Endothelial cell of umbilical vein (primary cell): Measurements from ENCODE around the gene FSTL1. TPM values are rescaled to one million over a fixed set of nuclear protein-coding genes. Genes with fewer than 3 reads are reported as not detected.

Experiments
- BruUV-seq: library from RNA; stranded (reverse); fragments of 400-500 nt; replicated peaks from 2 replicates; lab custom pipeline; 2021; lab: Mats Ljungman, UMichigan
- CTCF ChIA-PET: fragments of 300-600, 350-600 bp; sonication (Branson Sonifier 250); formaldehyde crosslinking; loops from one replicate; lab custom pipeline; 2021; ENCODE audit warnings: antibody characterized with exemption, inconsistent platforms; lab: Charles Lee
- POLR2A ChIA-PET: fragments of 300-600, 350-600 bp; sonication (Branson Sonifier 250); formaldehyde crosslinking; loops from one replicate; lab custom pipeline; 2021; ENCODE audit warnings: antibody characterized with exemption, inconsistent platforms; lab: Charles Lee
- DNase-seq: peaks from one replicate; pipeline ENCODE4 v3.0.0-alpha.2; 2011; ENCODE audit warnings: low read depth, low spot score
- FAIRE-seq: peaks from 2 replicates; lab custom pipeline; 2011; peaks lifted over from hg19 to GRCh38; lab: Jason Lieb, UNC
- H2AFZ ChIP-seq: 2 replicates; pipeline ENCODE4 v1.6.0; 2012; ENCODE audit warnings: low read depth, low read length, control low read depth, inconsistent platforms
- H3K27ac ChIP-seq: 2 replicates; pipeline ENCODE4 v1.5.1; 2011; ENCODE audit warnings: low read depth, mild to moderate bottlenecking, control low read depth, low read length, moderate library complexity; ENCODE audit not compliant: insufficient read depth
- H3K27me3 ChIP-seq, 2 experiments: 2 replicates each; pipeline versions ENCODE4 v1.6.0 to v1.6.1; 2011; ENCODE audit warnings: low read length in 2 of 2, mixed read lengths in 1 of 2; ENCODE audit not compliant: control insufficient read depth in 2 of 2, insufficient read depth in 2 of 2
- H3K36me3 ChIP-seq, 2 experiments: 2 replicates in 1 of 2; 3 replicates in 1 of 2; pipeline ENCODE4 v1.5.1; 2011; ENCODE audit warnings: low read length in 2 of 2, mild to moderate bottlenecking in 1 of 2, moderate library complexity in 1 of 2; ENCODE audit not compliant: control insufficient read depth in 2 of 2, insufficient read depth in 2 of 2; ENCODE audit errors: extremely low read depth in 1 of 2
- H3K4me1 ChIP-seq: 3 replicates; pipeline ENCODE4 v1.5.1; 2011; ENCODE audit warnings: mild to moderate bottlenecking, low read length; ENCODE audit not compliant: control insufficient read depth, insufficient read depth; ENCODE audit errors: extremely low read depth
- H3K4me2 ChIP-seq: 2 replicates; pipeline ENCODE4 v1.6.1; 2011; ENCODE audit warnings: low read length, control low read depth, mixed read lengths; ENCODE audit not compliant: insufficient read depth
- H3K4me3 ChIP-seq, 3 experiments: fragments of 200-600 bp in 1 of 3; sonication (generic), shearing (Covaris generic) in 1 of 3; replicated peaks in 1 of 3; 2 replicates each; pipeline ENCODE4 v1.5.1; 2011 to 2016; ENCODE audit warnings: control low read depth in 3 of 3, low read length in 3 of 3, mild to moderate bottlenecking in 2 of 3, inconsistent platforms in 1 of 3, low read depth in 1 of 3, moderate library complexity in 1 of 3; ENCODE audit not compliant: insufficient read depth in 1 of 3
- H3K79me2 ChIP-seq: 2 replicates; pipeline ENCODE4 v1.6.0; 2012; ENCODE audit warnings: low read length, inconsistent platforms; ENCODE audit not compliant: control insufficient read depth, insufficient read depth
- H3K9ac ChIP-seq: replicated peaks from 2 replicates; pipeline ENCODE3; 2011; ENCODE audit warnings: low read length, control low read depth; ENCODE audit not compliant: insufficient read depth; ENCODE audit errors: extremely low read depth
- H3K9me1 ChIP-seq: replicated peaks from 3 replicates; pipeline ENCODE4 v1.6.0; 2011; ENCODE audit warnings: mild to moderate bottlenecking, low read length; ENCODE audit not compliant: control insufficient read depth, insufficient read depth; ENCODE audit errors: extremely low read depth
- H3K9me3 ChIP-seq: replicated peaks from 2 replicates; pipeline ENCODE4 v1.5.1; 2012; ENCODE audit warnings: low read length, inconsistent platforms; ENCODE audit not compliant: control insufficient read depth, insufficient read depth
- H4K20me1 ChIP-seq: replicated peaks from 2 replicates; pipeline ENCODE3; 2011; ENCODE audit warnings: mild to moderate bottlenecking, low read length; ENCODE audit not compliant: control insufficient read depth, insufficient read depth; ENCODE audit errors: extremely low read depth
- CTCF ChIP-seq, 2 donors: IDR thresholded peaks; 1 replicate in 1 of 2; 2 replicates in 1 of 2; pipeline ENCODE4 v1.5.1; 2011; ENCODE audit warnings: low read length in 2 of 2, mild to moderate bottlenecking in 2 of 2, moderate library complexity in 2 of 2, control low read depth in 1 of 2, inconsistent platforms in 1 of 2, low read depth in 1 of 2; ENCODE audit not compliant: insufficient read depth in 1 of 2; ENCODE audit errors: extremely low read depth in 1 of 2
- EZH2 ChIP-seq: IDR thresholded peaks from 2 replicates; pipeline ENCODE4 v1.6.1; 2012; ENCODE audit warnings: borderline replicate concordance, low read depth, mild to moderate bottlenecking, moderate library complexity, low read length, inconsistent platforms; ENCODE audit not compliant: severe bottlenecking
- FOS ChIP-seq: IDR thresholded peaks from 2 replicates; pipeline ENCODE4 v1.6.1; 2011; ENCODE audit warnings: mild to moderate bottlenecking, low read length, moderate library complexity, borderline replicate concordance; ENCODE audit not compliant: insufficient read depth
- GATA2 ChIP-seq: IDR thresholded peaks from 2 replicates; pipeline ENCODE4 v1.7.0; 2011; ENCODE audit warnings: low read depth, mild to moderate bottlenecking, moderate library complexity, mixed read lengths, low read length; ENCODE audit not compliant: insufficient read length, insufficient read depth
- JUN ChIP-seq: IDR thresholded peaks from 2 replicates; pipeline ENCODE4 v1.6.1; 2011; ENCODE audit warnings: borderline replicate concordance, low read depth; ENCODE audit not compliant: insufficient read length, insufficient read depth
- MAX ChIP-seq: IDR thresholded peaks from 2 replicates; pipeline ENCODE4 v1.6.1; 2011; ENCODE audit not compliant: insufficient read depth, insufficient read length
- MYC ChIP-seq: IDR thresholded peaks from one replicate; pipeline ENCODE4 v1.6.1; 2011; ENCODE audit warnings: mild to moderate bottlenecking, low read depth, low read length
- POLR2A ChIP-seq: IDR thresholded peaks from 2 replicates; pipeline ENCODE4 v1.6.1; 2012; ENCODE audit warnings: low read depth, mild to moderate bottlenecking, control low read depth, low read length
- POLR2AphosphoS5 ChIP-seq: IDR thresholded peaks from 2 replicates; pipeline ENCODE4 v1.6.1; 2012; ENCODE audit warnings: low read depth, mild to moderate bottlenecking, control low read depth, low read length, moderate library complexity; ENCODE audit not compliant: insufficient read depth
- dilution Hi-C: fragments of 300-500 bp; cut with MboI; formaldehyde crosslinking; loops from one replicate; pipeline ENCODE4 v1.15.0; 2019; ENCODE audit warnings: low sequenced_read_pairs; ENCODE audit not compliant: extremely low pct_ligation_motif_present
- intact Hi-C: fragments of 100-400 bp; cut with micrococcal nuclease; formaldehyde crosslinking; loops from one replicate; pipeline ENCODE4 v1.10.0; 2022
- polyA plus RNA-seq, 4 experiments: library from polyadenylated mRNA; depleted of rRNA in 3 of 4; stranded (reverse) in 3 of 4; unstranded in 1 of 4; fragments of >200 nt; gene quantifications; 2 replicates each; pipeline versions ENCODE4 v1.2.1 to v1.2.3, GENCODE V29; 2011 to 2012; ENCODE audit warnings: missing spikeins in 1 of 4
- total RNA-seq: library from RNA; stranded (reverse); gene quantifications from 2 replicates; pipeline ENCODE4 v1.2.3, GENCODE V29; 2021

Gene FSTL1
- total and polyA plus RNA-seq, 2 donors (not counting 3 experiments of a cell fraction or from before 2014, with no cell fraction given), result 235 to 562 TPM

DNA sequence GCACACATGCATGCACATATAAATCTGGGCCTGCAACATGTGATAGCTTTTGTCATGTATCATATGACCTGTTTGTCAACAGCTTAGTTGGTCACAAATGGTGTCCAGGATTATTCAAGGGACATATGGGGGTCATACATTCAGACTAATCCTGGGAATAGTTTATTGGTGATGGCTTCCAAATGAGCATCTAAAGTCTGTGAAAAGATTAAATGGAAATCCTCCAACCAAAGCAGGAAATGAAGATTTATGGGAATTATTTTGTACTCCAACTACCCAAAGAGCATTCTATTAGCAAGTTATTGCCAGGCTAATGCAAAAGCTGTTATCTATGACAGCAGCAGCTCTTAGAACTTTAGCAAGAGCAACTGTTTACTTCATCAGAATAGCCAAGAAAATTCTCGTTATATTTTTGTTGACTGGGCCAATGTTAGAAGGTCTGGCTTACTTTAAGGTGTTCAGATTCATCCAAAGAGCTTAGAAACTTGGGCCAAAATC lies 7.1 kb downstream of the FSTL1 start:
- no peaks in the 10 kb centered on the region for H3K9me1 ChIP-seq
- H3K4me2 ChIP-seq, result no peak overlapping the region
- no peaks in the 10 kb centered on the region for H3K27me3 ChIP-seq
- ChIA-PET CTCF (interaction anchor here (0.6 to 24.8 kb wide), 16 partner anchors 8 to 338 kb away, joined by 3 to 367 read pairs (median 5); partner anchors contain the start of gene FSTL1), POLR2A (interaction anchor here (1.2 kb wide), 1 partner anchor 26 kb away, joined by 3 read pairs; no protein-coding TSS in a partner anchor)
- no peak for DNase-seq
- FAIRE-seq, result no peak
- no peak overlapping the region for H3K4me3 ChIP-seq
- peaks cover 4 to 5% of the 10 kb centered on the region in 2 experiments for H3K36me3 ChIP-seq
- TF ChIP-seq FOS, result no peak
- H2AFZ ChIP-seq, result no peak overlapping the region
- no TSS peak for BruUV-seq
- intact Hi-C loops, result no loop called here
- dilution Hi-C loops, result no loop called here
- peaks cover 52% of the 10 kb centered on the region for H3K4me1 ChIP-seq
- no peak overlapping the region for H3K27ac ChIP-seq
- no peaks in the 10 kb centered on the region for H3K9me3 ChIP-seq
- peaks cover 81% of the 10 kb centered on the region for H3K79me2 ChIP-seq
- H3K9ac ChIP-seq, result no peak overlapping the region
- no peaks in the 10 kb centered on the region for H4K20me1 ChIP-seq

- H3K9ac ChIP-seq, result no peak overlapping the region
- H3K27ac ChIP-seq, result no peak overlapping the region
- H3K36me3 ChIP-seq, result peaks cover 4 to 9% of the 10 kb centered on the region in 2 experiments
- FAIRE-seq (peak; percentile 61), DNase-seq (no peak)
- no peak for TF ChIP-seq FOS
- no peak for TF ChIP-seq EZH2
- TF ChIP-seq GATA2, result no peak
- no peak for TF ChIP-seq CTCF (IDR thresholded peaks at IDR 0.05; ENCODE audit: extremely low read depth in 1 of 2, insufficient read depth in 1 of 2, low read depth in 1 of 2, low read length in 2 of 2)
- TF ChIP-seq POLR2AphosphoS5, result no peak
- no peak for TF ChIP-seq MAX
- no peak for TF ChIP-seq POLR2A
- no peak for TF ChIP-seq MYC
- TF ChIP-seq JUN, result no peak
- no peak overlapping the region for H3K4me2 ChIP-seq
- intact Hi-C loops, result no loop called here
- H3K4me3 ChIP-seq, result no peak overlapping the region
- no peaks in the 10 kb centered on the region for H3K9me1 ChIP-seq
- H3K4me1 ChIP-seq, result peaks cover 53% of the 10 kb centered on the region
- dilution Hi-C loops, result no loop called here
- H3K27me3 ChIP-seq, result no peaks in the 10 kb centered on the region
- POLR2A ChIA-PET, result interaction anchor here (1.2 kb wide), 1 partner anchor 26 kb away, joined by 3 read pairs; no protein-coding TSS in a partner anchor
- peaks cover 81% of the 10 kb centered on the region for H3K79me2 ChIP-seq
- BruUV-seq, result no TSS peak
- no peaks in the 10 kb centered on the region for H3K9me3 ChIP-seq
- CTCF ChIA-PET, result interaction anchor here (0.6 to 24.8 kb wide), 15 partner anchors 9 to 338 kb away, joined by 3 to 367 read pairs (median 5); partner anchors contain the start of gene FSTL1
- H2AFZ ChIP-seq, result no peak overlapping the region
- no peaks in the 10 kb centered on the region for H4K20me1 ChIP-seq
Observed at GRCh38 chr3:120442975-120443517, 7.7 kb downstream of the FSTL1 start.
